Measurements from ENCODE around the gene NTS. TPM values are rescaled to one million over a fixed set of nuclear protein-coding genes. Genes with fewer than 3 reads are reported as not detected.

Gene NTS
- not detected for polyA plus RNA-seq (2012; ENCODE audit: insufficient read depth, insufficient read length)

- DNase-seq (ENCODE audit: low read depth, low spot score) = no peak
- no peak within 1 kb of the TSS for H3K4me3 ChIP-seq (ENCODE audit: low read length)
These were observed at the start of gene NTS for GRCh38 chr12:85874031-85874461. TSS of gene NTS (plus strand) at chr12:85874295. CDS start at chr12:85874404, 109 bp downstream.

- no peak overlapping the region for H3K4me3 ChIP-seq (ENCODE audit: low read length)
- no peak for DNase-seq (ENCODE audit: low read depth, low spot score)
These were observed 48.3 kb upstream of the NTS start for GRCh38 chr12:85825746-85826145.

- no peak for DNase-seq (ENCODE audit: low read depth, low spot score)
- H3K4me3 ChIP-seq (ENCODE audit: low read length) = no peak overlapping the region
These were observed 45.5 kb upstream of the NTS start for GRCh38 chr12:85828576-85828975.

GRCh38 chr12:85829391-85829790, 44.7 kb upstream of the NTS start:
- no peak overlapping the region for H3K4me3 ChIP-seq (ENCODE audit: low read length)

GRCh38 chr12:85831327-85831990, 42.6 kb upstream of the NTS start:
- no peak overlapping the region for H3K4me3 ChIP-seq (ENCODE audit: low read length)
- DNase-seq (ENCODE audit: low read depth, low spot score) = no peak

More at GRCh38 chr12:85829391-85829790, 44.7 kb upstream of the NTS start:
- DNase-seq (ENCODE audit: low read depth, low spot score) = no peak

- no peak overlapping the region for H3K4me3 ChIP-seq (ENCODE audit: low read length)
- no peak for DNase-seq (ENCODE audit: low read depth, low spot score)
These were observed 40.5 kb upstream of the NTS start for GRCh38 chr12:85833579-85833978.

GRCh38 chr12:85834378-85834777, 39.7 kb upstream of the NTS start:
- H3K4me3 ChIP-seq (ENCODE audit: low read length) = no peak overlapping the region
- DNase-seq (ENCODE audit: low read depth, low spot score) = no peak

- H3K4me3 ChIP-seq (ENCODE audit: low read length) = no peak overlapping the region
- no peak for DNase-seq (ENCODE audit: low read depth, low spot score)
These were observed 38.5 kb upstream of the NTS start for GRCh38 chr12:85835426-85836196.

- DNase-seq (ENCODE audit: low read depth, low spot score) = no peak
- H3K4me3 ChIP-seq (ENCODE audit: low read length) = no peak within 1 kb of the TSS
These were observed 37.7 kb upstream of the NTS start, which contains the start of gene RASSF9 for GRCh38 chr12:85836197-85837090. TSS of gene RASSF9 (minus strand) at chr12:85836409. CDS start at chr12:85836201, 208 bp downstream.

- no peak for DNase-seq (ENCODE audit: low read depth, low spot score)
- H3K4me3 ChIP-seq (ENCODE audit: low read length) = no peak overlapping the region
These were observed 30.3 kb upstream of the NTS start for GRCh38 chr12:85843606-85844310.

- H3K4me3 ChIP-seq (ENCODE audit: low read length) = no peak overlapping the region
- DNase-seq (ENCODE audit: low read depth, low spot score) = no peak
These were observed 24.8 kb upstream of the NTS start for GRCh38 chr12:85849344-85849743.

- no peak overlapping the region for H3K4me3 ChIP-seq (ENCODE audit: low read length)
- no peak for DNase-seq (ENCODE audit: low read depth, low spot score)
These were observed 18.8 kb upstream of the NTS start for GRCh38 chr12:85855305-85855704.

GRCh38 chr12:85856966-85857365, 17.1 kb upstream of the NTS start:
- no peak overlapping the region for H3K4me3 ChIP-seq (ENCODE audit: low read length)
- no peak for DNase-seq (ENCODE audit: low read depth, low spot score)

GRCh38 chr12:85865890-85866289, 8.2 kb upstream of the NTS start:
- H3K4me3 ChIP-seq (ENCODE audit: low read length) = no peak overlapping the region
- no peak for DNase-seq (ENCODE audit: low read depth, low spot score)

GRCh38 chr12:85866986-85867776, 6.9 kb upstream of the NTS start:
- peak; percentile 45 for DNase-seq (ENCODE audit: low read depth, low spot score)
- no peak overlapping the region for H3K4me3 ChIP-seq (ENCODE audit: low read length)

- H3K4me3 ChIP-seq (ENCODE audit: low read length) = no peak overlapping the region
- DNase-seq (ENCODE audit: low read depth, low spot score) = peak; percentile 49
These were observed 1.5 kb upstream of the NTS start for GRCh38 chr12:85872497-85873091.

GRCh38 chr12:85877459-85877858, 3.4 kb downstream of the NTS start:
- no peak for DNase-seq (ENCODE audit: low read depth, low spot score)
- no peak overlapping the region for H3K4me3 ChIP-seq (ENCODE audit: low read length)

GRCh38 chr12:85883763-85884162, 9.7 kb downstream of the NTS start:
- no peak overlapping the region for H3K4me3 ChIP-seq (ENCODE audit: low read length)
- no peak for DNase-seq (ENCODE audit: low read depth, low spot score)
